Measurements from ENCODE around the gene FHIP1B.
"Not testable (repeated sequence)": the region's sequence is repeated elsewhere in the genome, so short reads cannot be mapped to it uniquely, and the experiment has no call there.

Gene FHIP1B

DNA sequence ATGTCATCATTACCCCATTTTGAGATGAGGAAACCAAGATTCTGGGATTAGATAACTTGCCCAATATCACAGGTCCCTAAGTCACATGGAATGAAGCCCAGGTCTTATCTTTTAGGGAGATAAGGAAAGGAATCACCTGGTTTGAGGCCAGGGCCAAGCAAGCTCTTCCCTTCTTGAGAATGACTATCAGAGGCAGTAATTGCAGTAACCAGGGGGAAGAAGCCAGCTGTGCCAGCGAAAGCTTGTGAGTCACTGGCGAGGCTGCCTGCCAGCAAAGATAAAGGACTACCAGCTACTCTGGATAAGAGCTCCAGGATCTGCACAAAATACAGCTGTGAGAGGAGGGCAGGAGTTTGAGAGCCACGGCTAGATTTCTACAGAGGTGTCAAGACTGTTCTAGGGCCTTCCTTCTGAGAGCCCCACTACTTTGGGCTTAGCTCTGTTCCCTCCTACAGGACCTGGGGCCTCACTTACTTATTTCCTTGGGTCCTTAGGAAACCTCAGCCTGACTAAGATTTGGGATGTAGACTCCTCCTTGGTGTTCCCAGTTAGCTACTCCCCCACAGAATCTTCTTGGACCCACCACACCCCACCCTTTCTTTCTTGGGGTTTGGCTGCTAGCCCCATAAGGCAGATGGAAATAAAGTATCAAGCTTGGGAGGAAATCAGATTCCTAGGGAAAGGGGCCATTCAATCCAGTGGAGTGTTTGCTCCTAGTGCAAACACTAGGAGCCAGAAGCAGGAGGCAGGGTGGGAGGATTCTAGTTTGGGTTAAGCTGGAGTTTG is 15.5 kb upstream of the FHIP1B start:
- ATAC-seq (no peak), DNase-seq (no peak)
- H3K27me3 Mint-ChIP-seq: no peaks in the 10 kb centered on the region
- no peaks in the 10 kb centered on the region for H3K4me1 Mint-ChIP-seq
- H3K9me3 Mint-ChIP-seq: no peaks in the 10 kb centered on the region
- H3K27ac Mint-ChIP-seq: no peak overlapping the region
- no peak overlapping the region for H3K4me3 Mint-ChIP-seq

DNA sequence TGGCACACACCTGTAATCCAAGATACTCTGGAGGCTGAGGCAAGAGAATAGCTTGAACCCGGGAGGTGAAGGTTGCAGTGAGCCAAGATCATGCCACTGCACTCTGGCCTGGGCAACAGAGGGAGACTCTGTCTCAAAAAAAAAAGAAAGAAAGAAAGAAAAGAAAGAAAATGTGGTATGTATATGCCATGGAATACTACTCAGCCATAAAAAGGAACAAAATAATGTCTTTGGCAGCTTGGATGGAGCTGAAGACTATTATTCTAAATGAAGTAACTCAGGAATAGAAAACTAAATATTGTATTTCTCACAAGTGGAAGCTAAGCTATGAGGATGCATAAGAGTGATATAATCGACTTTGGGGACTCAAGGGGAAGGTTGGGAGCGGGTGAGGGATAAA is 14.5 kb upstream of the FHIP1B start:
- not testable (repeated sequence) for H3K9me3 Mint-ChIP-seq, H3K27ac Mint-ChIP-seq, H3K4me1 Mint-ChIP-seq, H3K4me3 Mint-ChIP-seq, ATAC-seq, H3K27me3 Mint-ChIP-seq, DNase-seq

GRCh38 chr11:6248248-6248647 is 13.8 kb upstream of the FHIP1B start:
- Mint-ChIP-seq H3K4me1 (no peaks in the 10 kb centered on the region), H3K27ac (peak overlapping the region in 1 of 2 donors; percentile 38), H3K9me3 (no peaks in the 10 kb centered on the region), H3K27me3 (peaks cover 6% of the 10 kb centered on the region), H3K4me3 (no peak overlapping the region)
- ATAC-seq (no peak), DNase-seq (no peak)

DNA sequence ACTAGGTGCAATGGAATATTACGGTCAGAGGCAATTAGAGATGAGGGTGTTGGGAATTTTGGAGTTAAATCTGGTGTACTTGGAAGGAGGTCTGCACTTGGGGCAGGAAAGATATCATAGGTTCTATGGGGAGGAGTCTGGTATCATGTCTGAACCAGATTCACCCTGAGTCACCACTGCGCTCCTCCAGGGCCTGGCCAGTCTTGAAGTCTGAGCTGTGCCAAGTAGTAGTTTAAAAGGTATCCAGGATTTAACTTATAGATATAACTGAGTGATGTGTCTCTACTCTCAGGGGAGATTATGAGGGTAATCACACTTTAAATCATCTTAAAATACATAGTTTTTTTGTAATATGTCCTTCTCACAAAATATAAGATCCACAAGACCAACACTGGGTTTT is 11.1 kb upstream of the FHIP1B start:
- Mint-ChIP-seq H3K4me1 (no peaks in the 10 kb centered on the region), H3K27me3 (peaks cover 8% of the 10 kb centered on the region), H3K27ac (no peak overlapping the region), H3K4me3 (no peak overlapping the region), H3K9me3 (no peaks in the 10 kb centered on the region)
- DNase-seq: no peak
- no peak for ATAC-seq

- DNase-seq (no peak), ATAC-seq (no peak)
- H3K4me3 Mint-ChIP-seq: no peak overlapping the region
- peaks cover 8% of the 10 kb centered on the region for H3K27me3 Mint-ChIP-seq
- no peaks in the 10 kb centered on the region for H3K4me1 Mint-ChIP-seq
- no peak overlapping the region for H3K27ac Mint-ChIP-seq
- H3K9me3 Mint-ChIP-seq: no peaks in the 10 kb centered on the region
Measured at GRCh38 chr11:6241316-6241715, 6.9 kb upstream of the FHIP1B start.

DNA sequence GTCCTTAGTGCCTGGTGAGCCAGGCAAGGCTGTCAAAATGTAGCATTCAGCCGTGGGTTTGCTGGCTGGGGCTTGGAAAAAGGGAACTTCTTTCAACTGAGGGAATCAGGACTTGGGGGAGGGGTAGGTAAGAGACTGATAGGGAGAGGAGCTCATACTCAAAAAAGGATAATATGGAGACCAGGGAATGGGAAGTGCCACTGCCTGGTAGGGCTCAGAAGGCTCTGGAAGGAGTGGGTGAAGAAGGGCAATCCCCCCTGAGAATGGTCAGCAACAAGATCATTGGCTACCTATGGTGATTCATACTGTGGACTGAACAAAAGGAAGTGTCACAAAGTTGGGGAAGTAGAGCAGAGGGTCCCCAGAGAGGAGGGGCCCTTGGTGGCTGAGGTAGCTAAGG is 6.3 kb upstream of the FHIP1B start:
- Mint-ChIP-seq H3K4me1 (no peaks in the 10 kb centered on the region), H3K9me3 (no peaks in the 10 kb centered on the region), H3K27ac (no peak overlapping the region), H3K27me3 (peaks cover 8% of the 10 kb centered on the region), H3K4me3 (no peak overlapping the region)
- ATAC-seq (no peak), DNase-seq (no peak)

DNA sequence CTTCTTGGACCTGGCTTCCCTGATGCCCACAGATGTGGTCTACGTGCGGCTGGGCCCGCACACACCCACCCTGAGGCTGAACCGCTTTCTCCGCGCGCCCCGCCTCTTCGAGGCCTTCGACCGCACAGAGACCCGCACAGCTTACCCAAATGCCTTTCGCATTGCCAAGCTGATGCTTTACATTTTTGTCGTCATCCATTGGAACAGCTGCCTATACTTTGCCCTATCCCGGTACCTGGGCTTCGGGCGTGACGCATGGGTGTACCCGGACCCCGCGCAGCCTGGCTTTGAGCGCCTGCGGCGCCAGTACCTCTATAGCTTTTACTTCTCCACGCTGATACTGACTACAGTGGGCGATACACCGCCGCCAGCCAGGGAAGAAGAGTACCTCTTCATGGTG is 5.7 kb upstream of the FHIP1B start:
- Mint-ChIP-seq H3K4me1 (peaks cover 5% of the 10 kb centered on the region), H3K4me3 (no peak overlapping the region), H3K9me3 (no peaks in the 10 kb centered on the region), H3K27ac (no peak overlapping the region), H3K27me3 (peaks cover 8% of the 10 kb centered on the region)
- ATAC-seq (no peak), DNase-seq (no peak)

DNA sequence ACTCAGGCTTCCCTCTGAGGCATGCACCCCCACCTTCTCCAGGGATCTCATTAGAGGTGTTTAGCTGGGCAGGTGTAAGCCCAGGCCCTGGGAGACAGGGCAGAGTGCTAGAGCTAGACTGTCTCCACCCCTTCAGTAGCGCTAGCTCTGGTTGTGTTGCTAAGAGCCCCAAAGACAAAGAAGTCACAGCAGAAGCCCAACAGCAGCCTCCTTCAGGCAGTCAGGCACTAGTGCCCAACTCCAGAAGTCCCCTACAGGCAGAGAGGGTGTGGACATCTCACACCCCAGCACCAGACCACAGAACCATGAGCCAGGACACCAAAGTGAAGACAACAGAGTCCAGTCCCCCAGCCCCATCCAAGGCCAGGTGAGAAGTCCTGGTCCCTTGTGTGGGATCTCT is 4.5 kb upstream of the FHIP1B start, which contains the start of gene CNGA4:
TSS of gene CNGA4 (plus strand) at position 188 of the 400 bp plus-strand sequence. CDS start at position 306, 118 bp downstream.
- Mint-ChIP-seq H3K27me3 (peaks cover 8% of the 10 kb centered on the region), H3K4me1 (peaks cover 11% of the 10 kb centered on the region), H3K27ac (no peak within 1 kb of the TSS), H3K9me3 (no peaks in the 10 kb centered on the region), H3K4me3 (no peak within 1 kb of the TSS)
- ATAC-seq (no peak), DNase-seq (no peak)

DNA sequence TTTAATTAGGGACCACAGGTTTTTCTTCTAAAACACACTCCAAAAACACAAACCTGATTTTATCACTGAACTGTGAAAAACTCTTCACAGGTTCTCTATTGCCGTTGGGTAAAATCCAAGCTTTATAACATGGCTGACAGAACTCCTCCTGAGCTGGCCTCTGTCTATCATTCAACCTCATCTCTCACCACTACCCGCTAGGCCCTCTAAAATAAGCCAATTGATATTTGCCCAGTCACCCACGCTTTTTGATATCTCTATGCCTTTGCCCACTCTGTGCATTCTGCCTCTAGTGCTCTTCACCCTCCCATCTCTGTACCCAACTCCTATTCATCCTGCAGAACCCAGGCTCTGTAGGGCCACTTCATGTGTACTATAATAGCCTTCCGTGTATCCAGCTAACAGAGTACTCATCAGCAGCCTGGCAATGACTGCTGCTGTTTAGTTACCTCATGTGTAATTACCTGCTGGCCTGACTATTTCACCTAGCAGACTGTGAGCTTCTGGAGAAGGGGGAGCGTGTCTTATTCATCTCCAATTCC is 3.4 kb upstream of the FHIP1B start:
- DNase-seq (no peak), ATAC-seq (no peak)
- Mint-ChIP-seq H3K4me1 (peaks cover 18% of the 10 kb centered on the region), H3K4me3 (no peak overlapping the region), H3K27ac (no peak overlapping the region), H3K9me3 (no peaks in the 10 kb centered on the region), H3K27me3 (no peaks in the 10 kb centered on the region)

GRCh38 chr11:6237266-6237665 is 2.8 kb upstream of the FHIP1B start:
- no peaks in the 10 kb centered on the region for H3K9me3 Mint-ChIP-seq
- no peak overlapping the region for H3K27ac Mint-ChIP-seq
- no peak overlapping the region for H3K4me3 Mint-ChIP-seq
- ATAC-seq (no peak), DNase-seq (no peak)
- no peaks in the 10 kb centered on the region for H3K27me3 Mint-ChIP-seq
- H3K4me1 Mint-ChIP-seq: peaks cover 18% of the 10 kb centered on the region

DNA sequence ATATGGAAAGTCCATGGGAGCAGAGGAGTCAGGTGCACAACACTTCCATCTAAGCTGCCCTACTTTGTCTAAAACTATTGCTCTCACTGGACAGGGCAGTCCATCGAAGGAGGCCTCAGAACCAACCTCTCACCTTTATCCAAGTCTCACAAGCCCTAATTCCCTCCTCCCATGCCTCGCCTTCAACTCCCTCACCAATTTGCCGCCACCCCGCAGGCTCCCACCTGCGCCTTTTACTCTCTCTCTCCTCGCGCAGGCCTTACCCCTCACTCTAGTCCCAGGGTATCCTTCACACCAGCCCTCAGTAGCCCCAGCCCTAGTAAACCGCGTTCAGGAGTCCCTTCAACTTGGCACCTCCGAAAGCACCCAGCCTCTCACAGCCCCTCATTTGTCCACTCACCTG is 451 bp downstream of the FHIP1B start:
- peaks cover 42% of the 10 kb centered on the region for H3K4me1 Mint-ChIP-seq
- no peaks in the 10 kb centered on the region for H3K27me3 Mint-ChIP-seq
- ATAC-seq (peak; percentile 2), DNase-seq (no peak)
- no peaks in the 10 kb centered on the region for H3K9me3 Mint-ChIP-seq
- peak overlapping the region; percentile 96 for H3K4me3 Mint-ChIP-seq
- peak overlapping the region; percentile 97 to 98 for H3K27ac Mint-ChIP-seq

- Mint-ChIP-seq H3K9me3 (no peaks in the 10 kb centered on the region), H3K27me3 (no peaks in the 10 kb centered on the region), H3K4me1 (peaks cover 47% of the 10 kb centered on the region), H3K27ac (no peak overlapping the region), H3K4me3 (peak overlapping the region; percentile 5 to 46)
- no peak for ATAC-seq
- DNase-seq: no peak
Measured at GRCh38 chr11:6232899-6233298, 1.5 kb downstream of the FHIP1B start.

DNA sequence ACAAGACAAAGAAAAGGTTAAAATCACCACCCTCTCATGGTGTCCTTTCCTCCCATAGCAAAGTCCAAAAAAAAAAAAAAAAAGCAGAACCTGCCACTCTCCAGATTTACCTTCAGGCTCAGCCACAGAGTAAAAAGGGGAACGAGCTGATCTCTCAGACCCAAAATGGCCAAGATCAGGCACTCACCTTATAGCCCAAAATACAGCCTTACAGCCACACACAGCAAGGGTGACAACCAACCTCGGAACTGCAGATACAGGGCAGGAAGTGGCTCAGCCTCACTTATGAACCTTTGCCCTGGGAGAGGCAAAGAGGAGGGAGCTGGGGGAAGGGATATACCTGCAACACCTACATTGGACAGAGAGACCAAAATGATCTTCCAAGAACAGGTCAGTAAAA is 4.5 kb downstream of the FHIP1B start:
- H3K4me1 Mint-ChIP-seq: peaks cover 49% of the 10 kb centered on the region
- no peak overlapping the region for H3K4me3 Mint-ChIP-seq
- no peak for ATAC-seq
- DNase-seq: no peak
- no peak overlapping the region for H3K27ac Mint-ChIP-seq
- no peaks in the 10 kb centered on the region for H3K27me3 Mint-ChIP-seq
- no peaks in the 10 kb centered on the region for H3K9me3 Mint-ChIP-seq

DNA sequence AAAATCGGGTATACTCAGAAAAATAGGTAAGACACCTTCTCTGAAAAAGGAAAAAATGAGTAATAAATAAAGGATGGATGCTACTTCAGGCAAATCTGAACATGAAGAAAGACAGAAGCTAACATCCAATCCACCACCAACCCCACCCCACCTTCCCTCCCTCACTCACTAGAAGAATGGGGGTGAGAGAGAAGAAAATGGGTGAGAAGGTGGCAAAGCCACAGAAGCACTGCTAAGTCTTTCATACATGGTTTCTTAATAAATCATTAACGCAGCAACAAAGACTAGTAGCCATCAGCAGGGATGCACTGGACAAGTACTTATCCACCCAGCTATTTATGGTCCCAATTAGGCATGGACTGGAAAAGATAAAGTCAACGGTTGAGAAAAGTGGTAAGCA is 5.9 kb downstream of the FHIP1B start:
- DNase-seq: no peak
- Mint-ChIP-seq H3K4me1 (peaks cover 41% of the 10 kb centered on the region), H3K4me3 (no peak overlapping the region), H3K27me3 (no peaks in the 10 kb centered on the region), H3K9me3 (no peaks in the 10 kb centered on the region), H3K27ac (no peak overlapping the region)
- no peak for ATAC-seq

GRCh38 chr11:6225896-6226295 is 8.5 kb downstream of the FHIP1B start:
- ATAC-seq: no peak
- H3K27me3 Mint-ChIP-seq: no peaks in the 10 kb centered on the region
- no peak overlapping the region for H3K4me3 Mint-ChIP-seq
- no peak for DNase-seq
- no peaks in the 10 kb centered on the region for H3K9me3 Mint-ChIP-seq
- H3K27ac Mint-ChIP-seq: no peak overlapping the region
- peaks cover 32% of the 10 kb centered on the region for H3K4me1 Mint-ChIP-seq

GRCh38 chr11:6225024-6225423 is 9.4 kb downstream of the FHIP1B start:
- Mint-ChIP-seq H3K27ac (peak overlapping the region in 1 of 2 donors; percentile 17), H3K9me3 (no peaks in the 10 kb centered on the region), H3K4me3 (no peak overlapping the region), H3K4me1 (peaks cover 23% of the 10 kb centered on the region), H3K27me3 (no peaks in the 10 kb centered on the region)
- ATAC-seq: no peak
- DNase-seq: no peak

DNA sequence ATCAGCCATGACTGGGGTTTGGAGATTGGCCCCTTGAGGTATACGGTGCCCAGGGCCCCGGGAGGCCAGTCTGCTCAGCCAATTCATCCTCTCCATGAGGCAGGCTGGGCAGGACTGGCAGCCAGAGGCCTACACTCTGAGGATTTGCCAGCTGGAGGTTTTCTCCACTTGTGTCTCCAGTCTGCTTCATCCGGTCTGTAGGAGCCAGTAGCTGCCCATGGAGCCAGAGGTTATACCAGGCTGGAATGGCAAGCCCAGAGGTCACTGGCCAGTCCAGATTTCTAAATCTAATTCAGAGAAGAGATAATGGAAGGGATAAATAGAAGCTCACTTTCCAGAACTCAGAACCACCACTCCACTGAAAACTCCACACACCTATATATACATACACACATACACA is 10.0 kb downstream of the FHIP1B start:
- DNase-seq (no peak), ATAC-seq (no peak)
- Mint-ChIP-seq H3K27me3 (no peaks in the 10 kb centered on the region), H3K4me1 (peaks cover 22% of the 10 kb centered on the region), H3K27ac (no peak overlapping the region), H3K4me3 (no peak overlapping the region), H3K9me3 (no peaks in the 10 kb centered on the region)
